OCI-LY1 (cell line): ENCODE measurements around the gene ANKRD55.
"Not testable (repeated sequence)": the region's sequence is repeated elsewhere in the genome, so short reads cannot be mapped to it uniquely, and the experiment has no call there.

Experiments used
- CTCF ChIP-seq: fragments of 200-600 bp; sonication (generic), shearing (Covaris generic); IDR thresholded peaks from 2 replicates; pipeline ENCODE4 v1.5.1; 2017; ENCODE audit warnings: mild to moderate bottlenecking, antibody characterized with exemption, low read length, moderate library complexity, mixed read lengths
- EZH2 ChIP-seq: fragments of 200-600 bp; sonication (generic), shearing (Covaris generic); IDR thresholded peaks from 2 replicates; pipeline ENCODE4 v1.8.0; 2017; ENCODE audit warnings: borderline replicate concordance, mixed run types, mild to moderate bottlenecking, antibody characterized with exemption, low read length, moderate library complexity, mixed read lengths

DNA sequence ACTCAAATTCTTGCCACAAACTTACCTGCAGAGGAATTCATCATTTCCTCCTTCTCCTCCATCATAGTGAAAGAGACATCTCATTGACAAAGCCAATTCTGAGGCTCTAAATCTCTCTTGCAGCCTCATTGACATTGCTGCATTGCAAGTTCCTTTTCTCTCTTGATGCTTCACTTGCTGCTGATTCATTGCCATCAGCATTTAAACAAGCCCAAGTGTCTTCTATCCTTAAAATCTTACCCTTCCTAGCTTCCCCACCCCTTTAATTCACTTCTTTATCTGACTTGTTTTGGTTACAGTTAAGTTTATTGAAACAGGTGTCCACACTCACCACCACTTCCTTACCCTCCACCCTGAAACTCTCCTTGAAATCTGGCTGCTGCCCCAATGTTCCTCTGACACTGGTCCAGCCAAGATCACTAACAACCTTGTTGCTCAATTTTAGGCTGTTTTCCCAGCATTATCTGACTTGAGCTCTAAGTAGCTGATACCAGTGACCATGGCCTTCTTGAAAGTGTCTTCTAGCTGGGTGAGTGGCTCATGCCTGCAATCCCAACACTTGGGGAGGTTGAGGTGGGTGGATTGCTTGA is 152.0 kb downstream of the ANKRD55 start:
- TF ChIP-seq CTCF, EZH2: not testable (repeated sequence)
